Pancreas (tissue), 10 donors: ENCODE results near the gene CASP10. TPM values are rescaled to one million over a fixed set of nuclear protein-coding genes. Genes with fewer than 3 reads are reported as not detected.

ENCODE experiments used
- ATAC-seq, 4 donors: fragments of 200-7000 bp; cut with Tn5 transposase; one replicate each; pipeline versions ENCODE4 v1.8.0 to v1.9.1; 2020; ENCODE audit warnings: mild to moderate bottlenecking in 4 of 4, moderate library complexity in 4 of 4
- DNase-seq, 6 donors: peaks; one replicate each; pipeline ENCODE4 v3.0.0-alpha.2; 2020
- FAIRE-seq: peaks from 2 replicates; lab custom pipeline; 2012; peaks lifted over from hg19 to GRCh38; lab: Jason Lieb, UNC
- H3K27ac ChIP-seq, 4 donors: fragments of 200-600 bp; sonication (generic); 1 replicate in 3 of 4; 2 replicates in 1 of 4; pipeline versions ENCODE4 v1.5.0 to v1.8.0; 2020
- H3K27me3 ChIP-seq, 4 donors: fragments of 200-600 bp; one replicate each; pipeline ENCODE4 v1.8.0; 2021
- H3K36me3 ChIP-seq, 3 donors: fragments of 200-600 bp; sonication (generic) in 1 of 3; one replicate each; pipeline versions ENCODE4 v1.5.0 to v1.8.0; 2020 to 2021
- H3K4me1 ChIP-seq, 3 donors: fragments of 200-600 bp; one replicate each; pipeline ENCODE4 v1.8.0; 2021
- H3K4me3 ChIP-seq, 4 donors: fragments of 200-600 bp; sonication (generic) in 2 of 4; one replicate each; pipeline versions ENCODE4 v1.5.0 to v1.8.0; 2020 to 2021
- H3K9me3 ChIP-seq, 4 donors: fragments of 200-600 bp; one replicate each; pipeline ENCODE4 v1.8.0; 2021
- WGBS, 2 donors: extraction: QIAGEN DNeasy Blood & Tissue Kit; methylation state at CpG; one replicate each; pipeline ENCODE4 v1.1.7; 2013; 5-methylcytosine and 5-hydroxymethylcytosine counted together
- intact Hi-C, 3 donors: fragments of 100-400 bp; cut with DNase I; formaldehyde crosslinking; loops; one replicate each; pipeline versions ENCODE4 v1.11.1 to v1.14.2; 2022
- polyA plus RNA-seq, 2 donors: library from polyadenylated mRNA; stranded (reverse); fragments of 200-250 nt; gene quantifications; one replicate each; pipeline ENCODE4 v1.2.3, GENCODE V29; 2013
- total RNA-seq, 6 donors: library from RNA; stranded (reverse); fragmentation: NEBNext Ultra II Directional in 4 of 6; extraction: Animal tissue kit (Norgen Biotek cat#: 25700) in 4 of 6; gene quantifications; one replicate each; pipeline versions ENCODE4 v1.2.1 to v1.2.4, GENCODE V29; 2021 to 2023
- TF ChIP-seq, protein P1 (sequence below), 4 donors: fragments of 200-600 bp; sonication (generic) in 3 of 4; IDR thresholded peaks; one replicate each; pipeline versions ENCODE4 v1.5.0 to v1.8.0; 2021; ENCODE audit warnings: antibody characterized with exemption in 4 of 4
- donor health status: healthy with polysubstance abuse.
- donor health status: DM: no; HTN: no; CAD: no; lungs with moderate emphysema.
- donor health status: DM: no; HTN: no; CAD: no.
- donor health status: control.
- donor health status: control.
- donor health status: Bipolar disorder and iron deficiency.
- donor health status: DM: yes; HTN: yes; CAD: no.
- donor health status: DM: no; HTN: no; CAD: no.
- donor health status: DM: no; HTN: no; CAD: no.
- donor health status: DM: yes; HTN: yes; CAD: no.

CASP10 gene
- total and polyA plus RNA-seq, 8 donors = 3.0 to 11.7 (median 5.1) TPM

GRCh38 chr2:201205515-201205849 lies 22.5 kb downstream of the CASP10 start:
- no peaks in the 10 kb centered on the region for H3K9me3 ChIP-seq
- no peak for ATAC-seq
- H3K4me3 ChIP-seq = no peak overlapping the region
- FAIRE-seq = no peak
- WGBS, 2 donors = 88% methylated on average over 3 of the region's 3 CpGs
- H3K27ac ChIP-seq = no peak overlapping the region
- peaks cover 0 to 11% (median 0%) of the 10 kb centered on the region in 3 donors for H3K36me3 ChIP-seq
- TF ChIP-seq, protein P1, sequence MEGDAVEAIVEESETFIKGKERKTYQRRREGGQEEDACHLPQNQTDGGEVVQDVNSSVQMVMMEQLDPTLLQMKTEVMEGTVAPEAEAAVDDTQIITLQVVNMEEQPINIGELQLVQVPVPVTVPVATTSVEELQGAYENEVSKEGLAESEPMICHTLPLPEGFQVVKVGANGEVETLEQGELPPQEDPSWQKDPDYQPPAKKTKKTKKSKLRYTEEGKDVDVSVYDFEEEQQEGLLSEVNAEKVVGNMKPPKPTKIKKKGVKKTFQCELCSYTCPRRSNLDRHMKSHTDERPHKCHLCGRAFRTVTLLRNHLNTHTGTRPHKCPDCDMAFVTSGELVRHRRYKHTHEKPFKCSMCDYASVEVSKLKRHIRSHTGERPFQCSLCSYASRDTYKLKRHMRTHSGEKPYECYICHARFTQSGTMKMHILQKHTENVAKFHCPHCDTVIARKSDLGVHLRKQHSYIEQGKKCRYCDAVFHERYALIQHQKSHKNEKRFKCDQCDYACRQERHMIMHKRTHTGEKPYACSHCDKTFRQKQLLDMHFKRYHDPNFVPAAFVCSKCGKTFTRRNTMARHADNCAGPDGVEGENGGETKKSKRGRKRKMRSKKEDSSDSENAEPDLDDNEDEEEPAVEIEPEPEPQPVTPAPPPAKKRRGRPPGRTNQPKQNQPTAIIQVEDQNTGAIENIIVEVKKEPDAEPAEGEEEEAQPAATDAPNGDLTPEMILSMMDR (IDR thresholded peaks at IDR 0.05) = no peak
- no peaks in the 10 kb centered on the region for H3K27me3 ChIP-seq
- no peaks in the 10 kb centered on the region for H3K4me1 ChIP-seq
- no peak for DNase-seq
- intact Hi-C loops = no loop called here

GRCh38 chr2:201208563-201209252 lies 25.8 kb downstream of the CASP10 start:
- H3K27ac ChIP-seq = peak overlapping the region in 1 of 4 donors; percentile 16
- no peaks in the 10 kb centered on the region for H3K4me1 ChIP-seq
- peaks cover 0 to 16% (median 0%) of the 10 kb centered on the region in 3 donors for H3K36me3 ChIP-seq
- no peak overlapping the region for H3K4me3 ChIP-seq
- FAIRE-seq (no peak), ATAC-seq (peak in 2 of 4 donors; percentile 81), DNase-seq (peak in 1 of 6 donors; percentile 33)
- TF ChIP-seq, protein P1 (IDR thresholded peaks at IDR 0.05) = no peak
- no peaks in the 10 kb centered on the region for H3K9me3 ChIP-seq
- H3K27me3 ChIP-seq = no peaks in the 10 kb centered on the region
- WGBS, 2 donors = 90 to 93% methylated on average over 12 of the region's 12 CpGs
- intact Hi-C loops = no loop called here

DNA sequence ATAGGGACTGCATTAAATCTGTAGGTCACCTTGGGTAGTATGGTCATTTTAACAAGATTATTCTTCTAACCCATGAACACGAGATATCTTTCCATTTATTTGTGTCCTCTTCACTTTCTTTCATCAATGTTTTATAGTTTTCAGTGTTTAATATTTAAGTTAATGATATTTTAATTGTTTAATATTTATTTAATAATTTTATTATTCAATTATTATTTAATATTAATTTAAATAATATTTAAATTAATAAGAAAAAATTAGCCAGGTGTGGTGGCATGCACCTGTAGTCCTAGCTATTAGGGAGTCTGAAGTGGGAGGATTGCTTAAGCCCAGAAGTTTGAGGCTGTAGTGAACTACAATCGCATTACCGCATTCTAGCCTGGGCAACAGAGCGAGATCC lies 33.0 kb downstream of the CASP10 start:
- no peak for FAIRE-seq
- no peak for DNase-seq
- H3K4me1 ChIP-seq = peaks cover 0 to 13% (median 0%) of the 10 kb centered on the region in 3 donors
- ATAC-seq = no peak
- no peaks in the 10 kb centered on the region for H3K9me3 ChIP-seq
- 97 to 99% methylated on average over 4 of the region's 4 CpGs for whole genome bisulfite sequencing, 2 donors
- H3K27me3 ChIP-seq = no peaks in the 10 kb centered on the region
- TF ChIP-seq, protein P1 (IDR thresholded peaks at IDR 0.05) = no peak
- no peak overlapping the region for H3K4me3 ChIP-seq
- peaks cover 0 to 14% (median 0%) of the 10 kb centered on the region in 3 donors for H3K36me3 ChIP-seq
- no peak overlapping the region for H3K27ac ChIP-seq
- intact Hi-C loops = no loop called here

- DNase-seq (no peak), ATAC-seq (no peak), FAIRE-seq (no peak)
- WGBS, 2 donors = 88% methylated on average over 1 of the region's 1 CpG
- Histone ChIP-seq H3K9me3 (no peaks in the 10 kb centered on the region), H3K36me3 (peaks cover 0 to 9% (median 0%) of the 10 kb centered on the region in 3 donors), H3K27ac (no peak overlapping the region), H3K27me3 (no peaks in the 10 kb centered on the region), H3K4me3 (no peak overlapping the region), H3K4me1 (peaks cover 0 to 13% (median 0%) of the 10 kb centered on the region in 3 donors)
- intact Hi-C loops = no loop called here
- TF ChIP-seq, protein P1 (IDR thresholded peaks at IDR 0.05) = no peak
These were observed 34.0 kb downstream of the CASP10 start for GRCh38 chr2:201216918-201217317.

DNA sequence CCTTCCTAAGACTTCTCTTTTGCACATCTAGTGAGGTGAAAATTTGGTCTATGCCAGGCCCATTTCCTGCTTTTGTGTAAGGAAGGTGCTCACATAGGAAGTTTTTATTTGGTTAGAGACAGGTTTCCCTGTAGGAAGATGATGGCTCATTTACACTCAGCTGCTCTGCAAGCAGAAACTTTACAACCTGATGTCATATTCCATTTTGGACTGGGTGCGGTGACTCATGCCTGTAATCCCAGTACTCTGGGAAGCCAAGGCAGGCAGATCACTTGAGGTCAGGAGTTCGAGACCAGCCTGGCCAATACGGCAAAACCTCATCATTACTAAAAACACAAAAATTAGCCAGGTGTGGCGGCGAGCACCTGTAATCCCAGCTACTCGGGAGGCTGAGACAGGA lies 35.8 kb downstream of the CASP10 start:
- WGBS, 2 donors = 95 to 97% methylated on average over 6 of the region's 6 CpGs
- no peak overlapping the region for H3K27ac ChIP-seq

More for the DNA sequence above, 35.8 kb downstream of the CASP10 start:
- no peak overlapping the region for H3K4me3 ChIP-seq
- H3K9me3 ChIP-seq = no peaks in the 10 kb centered on the region
- H3K36me3 ChIP-seq = peaks cover 0 to 9% (median 0%) of the 10 kb centered on the region in 3 donors
- TF ChIP-seq, protein P1 (IDR thresholded peaks at IDR 0.05) = no peak
- intact Hi-C loops = no loop called here
- FAIRE-seq = no peak
- no peak for DNase-seq
- ATAC-seq = no peak
- H3K27me3 ChIP-seq = no peaks in the 10 kb centered on the region
- peaks cover 0 to 13% (median 0%) of the 10 kb centered on the region in 3 donors for H3K4me1 ChIP-seq
